Fibroblast of the aortic adventitia (primary cell): ENCODE measurements around the gene MAP1B. TPM values are rescaled to one million over a fixed set of nuclear protein-coding genes. Genes with fewer than 3 reads are reported as not detected.

Experiments used
- DNase-seq: peaks from one replicate; pipeline ENCODE4 v3.0.0-alpha.2; 2010; ENCODE audit warnings: low read depth
- H3K4me3 ChIP-seq: 2 replicates; pipeline ENCODE4 v1.5.1; 2011; ENCODE audit warnings: low read depth, mild to moderate bottlenecking, control low read depth, low read length, moderate library complexity
- CTCF ChIP-seq: IDR thresholded peaks from 2 replicates; pipeline ENCODE4 v1.5.1; 2011; ENCODE audit warnings: mild to moderate bottlenecking, low read length, control low read depth, inconsistent platforms; ENCODE audit not compliant: insufficient read depth
- total RNA-seq: library from RNA; depleted of rRNA; stranded (reverse); fragments of >200 nt; gene quantifications from 2 replicates; pipeline ENCODE4 v1.2.3, GENCODE V29; 2012; ENCODE audit warnings: low replicate concordance

The MAP1B gene
- total RNA-seq, 1 donor, result 401 TPM

GRCh38 chr5:72235725-72236124 lies 128.4 kb downstream of the MAP1B start:
- no peak for TF ChIP-seq CTCF
- no peak for DNase-seq
- H3K4me3 ChIP-seq, result no peak overlapping the region

- no peak overlapping the region for H3K4me3 ChIP-seq
- peak; percentile 33 for DNase-seq
- no peak for TF ChIP-seq CTCF
These were observed 130.1 kb downstream of the MAP1B start for GRCh38 chr5:72237415-72237814.

- DNase-seq, result no peak
- no peak for TF ChIP-seq CTCF
These were observed 130.6 kb downstream of the MAP1B start for GRCh38 chr5:72237879-72238278.

GRCh38 chr5:72238712-72239445 lies 131.6 kb downstream of the MAP1B start:
- H3K4me3 ChIP-seq, result no peak overlapping the region
- no peak for DNase-seq
- TF ChIP-seq CTCF, result no peak

More at GRCh38 chr5:72237879-72238278, 130.6 kb downstream of the MAP1B start:
- H3K4me3 ChIP-seq, result no peak overlapping the region

- no peak for DNase-seq
- no peak overlapping the region for H3K4me3 ChIP-seq
- no peak for TF ChIP-seq CTCF
These were observed 134.2 kb downstream of the MAP1B start for GRCh38 chr5:72241346-72242003.

GRCh38 chr5:72242796-72243475 lies 135.7 kb downstream of the MAP1B start:
- no peak overlapping the region for H3K4me3 ChIP-seq
- no peak for TF ChIP-seq CTCF
- no peak for DNase-seq
